Cardiac muscle cell (in vitro differentiated cells and primary cell): ENCODE results near the gene OR13J1. TPM values are rescaled to one million over a fixed set of nuclear protein-coding genes. Genes with fewer than 3 reads are reported as not detected.
A peak's percentile ranks its signal among the peaks of the same experiment; 100 is the strongest.

ENCODE experiments used
- DNase-seq, 2 donors: peaks; one replicate each; pipeline versions ENCODE4 v3.0.0 to v3.0.0-alpha.2; 2010 to 2017; ENCODE audit warnings: low read depth in 1 of 2, low spot score in 1 of 2
- H3K27ac ChIP-seq: fragments of 200-600 bp; sonication (generic); 2 replicates; pipeline ENCODE4 v1.5.1; 2016
- H3K27me3 ChIP-seq: fragments of 200-600 bp; sonication (generic); 2 replicates; pipeline ENCODE4 v1.6.0; 2016; ENCODE audit warnings: control low read depth
- H3K36me3 ChIP-seq: fragments of 200-600 bp; sonication (generic); 2 replicates; pipeline ENCODE4 v1.5.1; 2016; ENCODE audit warnings: control low read depth
- H3K4me1 ChIP-seq: fragments of 200-600 bp; sonication (generic); 2 replicates; pipeline ENCODE4 v1.8.1; 2017; ENCODE audit warnings: low read depth, mild to moderate bottlenecking, mixed run types
- H3K4me3 ChIP-seq: fragments of 200-600 bp; sonication (generic); 2 replicates; pipeline ENCODE4 v1.5.1; 2016; ENCODE audit warnings: mild to moderate bottlenecking
- H3K9me3 ChIP-seq: fragments of 200-600 bp; sonication (generic); 2 replicates; pipeline ENCODE4 v1.5.1; 2017; ENCODE audit warnings: low read depth, mild to moderate bottlenecking, control low read depth
- CTCF ChIP-seq: IDR thresholded peaks from 2 replicates; pipeline ENCODE4 v1.5.1; 2012; ENCODE audit warnings: low read depth, mild to moderate bottlenecking, low read length
- polyA plus RNA-seq: library from polyadenylated mRNA; unstranded; fragments of >200 nt; fragmentation: Nextera tagmentation; extraction: Ambion mirVana; gene quantifications from 2 replicates; pipeline ENCODE4 v1.2.1, GENCODE V29; 2016
- total RNA-seq: library from RNA; depleted of rRNA; stranded (reverse); fragments of >200 nt; gene quantifications from 2 replicates; pipeline ENCODE4 v1.2.3, GENCODE V29; 2016

Gene OR13J1
- total and polyA plus RNA-seq, 2 experiments from 2014 or later = not detected

DNA sequence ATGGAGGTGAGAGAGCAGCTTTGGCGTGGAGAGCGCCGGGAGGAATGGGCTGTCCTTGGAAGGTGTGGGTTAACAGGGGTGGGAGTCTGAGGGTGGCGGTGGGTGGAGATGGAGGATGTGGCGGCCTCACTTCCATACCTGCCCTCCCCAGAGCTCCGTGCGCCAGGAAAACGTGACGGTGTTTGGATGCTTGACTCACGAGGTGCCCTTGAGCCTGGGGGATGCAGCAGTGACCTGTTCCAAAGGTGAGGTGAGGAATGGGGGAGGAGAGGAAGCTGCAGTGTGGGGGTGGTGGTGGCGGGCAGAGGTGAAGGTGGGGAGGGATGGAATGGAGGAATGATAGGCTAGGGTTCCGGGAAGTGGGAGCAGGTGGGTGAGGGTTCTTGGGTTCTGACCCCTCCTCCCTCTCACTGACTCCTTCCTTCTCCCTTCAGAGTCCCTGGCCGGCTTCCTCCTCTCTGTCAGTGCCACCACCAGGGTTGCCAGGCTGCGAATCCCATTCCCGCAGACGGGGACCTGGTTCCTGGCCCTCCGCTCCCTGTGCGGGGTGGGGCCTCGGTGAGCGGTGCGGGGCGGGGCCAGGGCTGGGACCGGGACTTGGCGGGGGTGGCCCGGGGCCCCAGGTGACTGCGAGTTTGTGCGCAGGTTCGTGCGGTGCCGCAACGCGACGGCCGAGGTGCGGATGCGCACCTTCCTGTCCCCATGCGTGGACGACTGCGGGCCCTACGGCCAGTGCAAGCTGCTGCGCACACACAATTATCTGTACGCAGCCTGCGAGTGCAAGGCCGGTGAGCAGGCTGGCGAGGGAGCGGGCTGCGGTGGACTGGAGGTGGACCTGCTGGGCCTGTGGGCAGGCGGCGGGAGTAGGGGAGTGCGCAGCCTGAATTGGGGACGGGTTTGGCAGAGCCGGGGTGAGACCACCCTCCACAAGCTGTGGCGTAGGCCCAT, 24.1 kb downstream of the OR13J1 start:
- Histone ChIP-seq H3K4me3 (no peak overlapping the region), H3K36me3 (peaks cover 5% of the 10 kb centered on the region), H3K27me3 (peaks cover 19% of the 10 kb centered on the region), H3K9me3 (no peaks in the 10 kb centered on the region), H3K4me1 (peaks cover 8% of the 10 kb centered on the region), H3K27ac (no peak overlapping the region)
- TF ChIP-seq CTCF = no peak
- no peak for DNase-seq

- DNase-seq = peak in 1 of 2 donors; percentile 94
- H3K27me3 ChIP-seq = peaks cover 19% of the 10 kb centered on the region
- H3K36me3 ChIP-seq = peaks cover 5% of the 10 kb centered on the region
- no peak overlapping the region for H3K4me3 ChIP-seq
- no peak overlapping the region for H3K27ac ChIP-seq
- peaks cover 8% of the 10 kb centered on the region for H3K4me1 ChIP-seq
- TF ChIP-seq CTCF = no peak
- no peaks in the 10 kb centered on the region for H3K9me3 ChIP-seq
Measured at GRCh38 chr9:35844628-35845270, 25.5 kb downstream of the OR13J1 start.

GRCh38 chr9:35842795-35843194, 27.4 kb downstream of the OR13J1 start:
- H3K9me3 ChIP-seq = no peaks in the 10 kb centered on the region
- peaks cover 5% of the 10 kb centered on the region for H3K36me3 ChIP-seq
- no peak overlapping the region for H3K27ac ChIP-seq
- DNase-seq = no peak
- H3K4me1 ChIP-seq = peaks cover 1% of the 10 kb centered on the region
- peaks cover 19% of the 10 kb centered on the region for H3K27me3 ChIP-seq
- H3K4me3 ChIP-seq = no peak overlapping the region
- TF ChIP-seq CTCF = no peak

GRCh38 chr9:35842020-35842745, 28.0 kb downstream of the OR13J1 start:
- H3K4me3 ChIP-seq = no peak overlapping the region
- no peaks in the 10 kb centered on the region for H3K4me1 ChIP-seq
- no peak for TF ChIP-seq CTCF
- no peak for DNase-seq
- H3K9me3 ChIP-seq = no peaks in the 10 kb centered on the region
- H3K27ac ChIP-seq = no peak overlapping the region
- H3K36me3 ChIP-seq = peaks cover 2% of the 10 kb centered on the region
- peaks cover 19% of the 10 kb centered on the region for H3K27me3 ChIP-seq

DNA sequence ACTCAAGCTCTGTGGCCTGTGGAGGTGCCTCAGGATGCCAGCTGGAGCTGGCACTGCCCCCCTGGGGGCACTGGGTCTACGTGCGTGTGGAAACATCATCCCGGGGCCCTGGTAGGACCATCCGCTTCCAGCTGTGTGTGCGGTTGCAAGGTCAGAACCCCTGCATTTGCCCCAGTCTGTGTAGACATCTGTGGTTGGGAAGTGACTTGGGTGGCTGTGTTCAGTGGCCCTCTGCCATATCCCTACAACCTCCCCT, 28.6 kb downstream of the OR13J1 start:
- Histone ChIP-seq H3K36me3 (no peaks in the 10 kb centered on the region), H3K27ac (no peak overlapping the region), H3K9me3 (no peaks in the 10 kb centered on the region), H3K4me3 (no peak overlapping the region), H3K4me1 (no peaks in the 10 kb centered on the region), H3K27me3 (peaks cover 16% of the 10 kb centered on the region)
- DNase-seq = no peak
- TF ChIP-seq CTCF = no peak
